Esophagus muscularis mucosa (tissue), 4 donors: ENCODE data around the gene GNA12. TPM values are rescaled to one million over a fixed set of nuclear protein-coding genes. Genes with fewer than 3 reads are reported as not detected.
"Not testable (repeated sequence)": the region's sequence is repeated elsewhere in the genome, so short reads cannot be mapped to it uniquely, and the experiment has no call there.

Experiments
- DNase-seq: peaks from one replicate; pipeline ENCODE4 v3.0.0-alpha.2; 2017; ENCODE audit errors: extremely low spot score
- H3K27ac ChIP-seq, 4 donors: fragments of 200-600 bp; sonication (generic); replicated peaks in 1 of 4; 1 replicate in 3 of 4; 2 replicates in 1 of 4; pipeline ENCODE4 v1.5.1; 2016 to 2019; ENCODE audit warnings: mild to moderate bottlenecking in 1 of 4
- H3K27me3 ChIP-seq, 4 donors: fragments of 200-600 bp; sonication (generic); one replicate each; pipeline versions ENCODE4 v1.5.1 to v1.6.0; 2016 to 2019
- H3K36me3 ChIP-seq, 4 donors: fragments of 200-600 bp; sonication (generic); one replicate each; pipeline ENCODE4 v1.5.1; 2016 to 2019
- H3K4me1 ChIP-seq, 4 donors: fragments of 200-600 bp; sonication (generic); one replicate each; pipeline ENCODE4 v1.5.1; 2016 to 2019
- H3K4me3 ChIP-seq, 4 donors: fragments of 200-600 bp; sonication (generic); 1 replicate in 2 of 4; 2 replicates in 2 of 4; pipeline ENCODE4 v1.5.1; 2016 to 2019; ENCODE audit warnings: mild to moderate bottlenecking in 4 of 4, moderate library complexity in 1 of 4
- H3K9me3 ChIP-seq, 4 donors: fragments of 200-600 bp; sonication (generic); 1 replicate in 3 of 4; 2 replicates in 1 of 4; pipeline ENCODE4 v1.5.1; 2016 to 2019
- EP300 ChIP-seq: sonication (generic); formaldehyde crosslinking; IDR thresholded peaks from one replicate; pipeline ENCODE4 v1.6.1; 2017; ENCODE audit warnings: antibody characterized with exemption
- POLR2A ChIP-seq: fragments of 450-650 bp; IDR thresholded peaks from one replicate; pipeline ENCODE4 v1.6.1; 2017; ENCODE audit warnings: antibody characterized with exemption, moderate library complexity, mild to moderate bottlenecking, low read depth
- POLR2AphosphoS5 ChIP-seq, 2 donors: sonication (generic); formaldehyde crosslinking; IDR thresholded peaks; one replicate each; pipeline ENCODE4 v1.6.1; 2017; ENCODE audit warnings: antibody characterized with exemption in 2 of 2
- WGBS: methylation state at CpG from one replicate; pipeline ENCODE4 v1.1.5; 2018; 5-methylcytosine and 5-hydroxymethylcytosine counted together
- intact Hi-C: fragments of 100-400 bp; cut with DNase I; formaldehyde crosslinking; loops from one replicate; pipeline ENCODE4 v1.15.1; 2023
- total RNA-seq, 4 donors: library from RNA; depleted of rRNA; stranded (reverse); fragments of >200 nt; gene quantifications; one replicate each; pipeline versions ENCODE4 v1.1.0 to v1.2.1, GENCODE V29; 2016
- TF ChIP-seq, protein P1 (sequence below), 3 experiments: fragments of 200-600 bp in 2 of 3; fragments of 450-650 bp in 1 of 3; sonication (generic) in 2 of 3; IDR thresholded peaks; one replicate each; pipeline ENCODE4 v1.5.1; 2017 to 2019; ENCODE audit warnings: antibody characterized with exemption in 3 of 3, mild to moderate bottlenecking in 2 of 3, moderate library complexity in 1 of 3

GNA12 gene
- total RNA-seq, 4 donors from 2014 or later, result 25.3 to 61.8 (median 38.9) TPM

DNA sequence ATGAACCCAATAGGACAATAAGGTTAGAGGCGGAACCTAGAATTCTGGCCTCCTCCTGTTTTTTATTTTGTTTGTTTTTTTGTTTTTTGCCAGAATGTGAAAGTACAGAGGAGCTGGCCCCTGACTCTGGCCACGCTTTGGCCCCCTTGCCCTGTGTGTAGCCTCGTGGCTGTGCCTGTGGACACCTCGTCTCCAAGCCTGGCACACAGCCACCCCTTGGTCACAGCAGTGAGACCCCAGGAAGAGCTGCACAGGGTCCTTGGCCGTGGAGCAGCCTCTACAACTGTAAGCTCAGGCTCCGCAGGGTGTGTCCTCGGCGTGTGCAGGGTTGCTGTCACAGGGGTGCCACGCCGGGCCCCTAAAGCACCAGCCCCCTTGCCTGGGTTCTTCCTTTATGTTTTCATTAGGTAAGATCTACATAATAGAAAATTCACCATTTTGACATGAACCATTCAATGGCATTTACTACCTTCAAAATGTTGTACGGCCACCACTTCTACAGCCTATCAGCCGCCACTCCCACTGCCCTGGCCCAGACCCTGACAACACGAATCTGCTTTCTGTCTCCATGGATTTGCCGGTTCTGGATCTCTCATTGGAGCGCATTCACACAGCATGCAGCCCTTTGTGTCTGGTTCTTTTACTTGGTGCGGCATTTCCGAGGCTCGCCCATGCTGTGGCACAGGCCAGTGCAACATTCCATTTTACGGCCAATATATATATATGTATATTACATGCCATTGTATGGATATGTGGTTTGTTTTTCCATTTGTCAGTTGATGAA, 105.2 kb downstream of the GNA12 start:
- H3K27me3 ChIP-seq, result no peaks in the 10 kb centered on the region
- WGBS, result 93% methylated on average over 17 of the region's 19 CpGs
- peak overlapping the region in 3 of 4 donors; percentile 66 to 75 (median 71) for H3K27ac ChIP-seq
- intact Hi-C loops, result no loop called here
- no peaks in the 10 kb centered on the region for H3K36me3 ChIP-seq
- TF ChIP-seq, protein P1, sequence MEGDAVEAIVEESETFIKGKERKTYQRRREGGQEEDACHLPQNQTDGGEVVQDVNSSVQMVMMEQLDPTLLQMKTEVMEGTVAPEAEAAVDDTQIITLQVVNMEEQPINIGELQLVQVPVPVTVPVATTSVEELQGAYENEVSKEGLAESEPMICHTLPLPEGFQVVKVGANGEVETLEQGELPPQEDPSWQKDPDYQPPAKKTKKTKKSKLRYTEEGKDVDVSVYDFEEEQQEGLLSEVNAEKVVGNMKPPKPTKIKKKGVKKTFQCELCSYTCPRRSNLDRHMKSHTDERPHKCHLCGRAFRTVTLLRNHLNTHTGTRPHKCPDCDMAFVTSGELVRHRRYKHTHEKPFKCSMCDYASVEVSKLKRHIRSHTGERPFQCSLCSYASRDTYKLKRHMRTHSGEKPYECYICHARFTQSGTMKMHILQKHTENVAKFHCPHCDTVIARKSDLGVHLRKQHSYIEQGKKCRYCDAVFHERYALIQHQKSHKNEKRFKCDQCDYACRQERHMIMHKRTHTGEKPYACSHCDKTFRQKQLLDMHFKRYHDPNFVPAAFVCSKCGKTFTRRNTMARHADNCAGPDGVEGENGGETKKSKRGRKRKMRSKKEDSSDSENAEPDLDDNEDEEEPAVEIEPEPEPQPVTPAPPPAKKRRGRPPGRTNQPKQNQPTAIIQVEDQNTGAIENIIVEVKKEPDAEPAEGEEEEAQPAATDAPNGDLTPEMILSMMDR (IDR thresholded peaks at IDR 0.05), result no peak
- TF ChIP-seq POLR2AphosphoS5 (IDR thresholded peaks at IDR 0.05), result no peak
- TF ChIP-seq EP300, result no peak
- TF ChIP-seq POLR2A, result no peak
- no peak for DNase-seq
- H3K4me3 ChIP-seq, result no peak overlapping the region
- H3K4me1 ChIP-seq, result peaks cover 22 to 30% (median 28%) of the 10 kb centered on the region in 4 donors
- H3K9me3 ChIP-seq, result no peaks in the 10 kb centered on the region

DNA sequence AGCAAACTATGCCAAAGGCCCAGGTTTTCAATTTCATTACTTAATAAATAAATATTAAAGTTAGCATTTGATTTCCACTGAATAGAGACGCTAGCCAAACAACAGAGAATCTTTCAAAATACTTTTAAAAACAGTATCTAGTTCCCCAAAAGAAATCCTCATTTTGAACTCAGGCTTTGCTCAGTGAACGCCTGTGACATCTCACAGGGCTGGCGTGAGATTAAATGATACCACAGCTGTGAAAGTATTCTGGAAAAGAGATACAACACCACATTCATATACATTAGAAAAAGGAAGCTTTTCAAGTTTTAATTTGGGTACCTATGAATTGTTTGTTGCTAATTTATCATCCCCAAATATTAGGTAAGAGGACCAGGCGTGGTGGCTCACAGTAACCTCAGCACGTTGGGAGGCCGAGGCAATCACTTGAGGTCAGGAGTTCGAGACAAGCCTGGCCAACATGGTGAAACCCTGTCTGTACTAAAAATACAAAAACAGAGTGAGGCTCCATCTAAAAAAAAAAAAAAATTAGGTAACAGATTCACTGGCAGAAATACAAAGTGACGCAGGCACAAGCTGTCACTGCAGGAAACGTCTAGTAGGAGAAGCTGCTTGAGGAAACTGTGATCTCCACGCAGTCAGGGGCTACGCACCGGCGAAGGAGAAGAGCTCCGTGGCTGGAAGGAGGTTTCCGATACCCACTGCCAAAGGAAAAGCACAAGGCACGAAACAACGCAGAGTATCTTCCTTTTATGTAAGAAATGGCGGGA, 106.2 kb downstream of the GNA12 start:
- intact Hi-C loops, result no loop called here
- DNase-seq, result no peak
- TF ChIP-seq EP300 (no peak), POLR2AphosphoS5 (IDR thresholded peaks at IDR 0.05) (peak; percentile 64 to 76)
- TF ChIP-seq, protein P1 (IDR thresholded peaks at IDR 0.05), result no peak
- H3K4me3 ChIP-seq, result peak overlapping the region in 1 of 4 donors; percentile 11
- no peaks in the 10 kb centered on the region for H3K27me3 ChIP-seq
- peak overlapping the region; percentile 40 to 75 (median 68) for H3K27ac ChIP-seq
- H3K4me1 ChIP-seq, result peaks cover 28 to 39% (median 34%) of the 10 kb centered on the region in 4 donors
- H3K9me3 ChIP-seq, result no peaks in the 10 kb centered on the region
- WGBS, result 44% methylated on average over 18 of the region's 18 CpGs
- H3K36me3 ChIP-seq, result no peaks in the 10 kb centered on the region

DNA sequence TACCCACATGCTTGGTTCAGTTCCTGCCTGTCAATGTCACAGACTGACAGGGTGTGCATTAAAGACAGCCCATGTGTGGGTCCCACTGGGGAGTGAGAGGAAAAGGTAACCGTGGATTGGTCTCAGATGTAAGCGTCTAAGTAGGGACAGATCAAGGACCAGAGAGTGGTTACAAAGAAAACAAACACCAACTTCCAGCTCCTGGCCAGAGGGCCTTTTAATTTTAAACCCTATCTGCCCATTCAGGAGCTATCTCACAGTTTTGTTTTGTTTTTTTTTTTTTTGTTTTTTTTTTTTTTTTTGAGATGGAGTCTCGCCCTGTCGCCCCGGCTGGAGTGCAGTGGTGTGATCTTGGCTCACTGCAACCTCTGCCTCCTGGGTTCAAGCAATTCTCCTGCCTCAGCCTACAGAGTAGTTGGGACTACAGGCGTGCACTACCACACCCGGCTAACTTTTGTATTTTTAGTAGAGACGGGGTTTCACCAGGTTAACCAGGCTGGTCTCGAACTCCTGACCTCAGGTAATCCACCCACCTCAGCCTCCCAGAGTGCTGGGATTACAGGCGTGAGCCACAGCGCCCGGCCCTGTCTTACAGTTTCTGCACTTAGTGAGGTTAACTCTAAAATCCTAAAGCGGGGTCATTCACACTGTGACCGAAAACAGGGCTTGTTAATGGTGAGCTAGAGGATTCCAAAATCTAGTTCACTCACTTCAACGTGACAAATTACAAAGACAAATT, 106.9 kb downstream of the GNA12 start:
- H3K4me3 ChIP-seq, H3K36me3 ChIP-seq, intact Hi-C loops, H3K27me3 ChIP-seq, H3K9me3 ChIP-seq, DNase-seq: not testable (repeated sequence)
- H3K27ac ChIP-seq, result peak overlapping the region; percentile 40 to 75 (median 68)
- peaks cover 28 to 41% (median 37%) of the 10 kb centered on the region in 4 donors for H3K4me1 ChIP-seq
- WGBS, result 95% methylated on average over 12 of the region's 15 CpGs

DNA sequence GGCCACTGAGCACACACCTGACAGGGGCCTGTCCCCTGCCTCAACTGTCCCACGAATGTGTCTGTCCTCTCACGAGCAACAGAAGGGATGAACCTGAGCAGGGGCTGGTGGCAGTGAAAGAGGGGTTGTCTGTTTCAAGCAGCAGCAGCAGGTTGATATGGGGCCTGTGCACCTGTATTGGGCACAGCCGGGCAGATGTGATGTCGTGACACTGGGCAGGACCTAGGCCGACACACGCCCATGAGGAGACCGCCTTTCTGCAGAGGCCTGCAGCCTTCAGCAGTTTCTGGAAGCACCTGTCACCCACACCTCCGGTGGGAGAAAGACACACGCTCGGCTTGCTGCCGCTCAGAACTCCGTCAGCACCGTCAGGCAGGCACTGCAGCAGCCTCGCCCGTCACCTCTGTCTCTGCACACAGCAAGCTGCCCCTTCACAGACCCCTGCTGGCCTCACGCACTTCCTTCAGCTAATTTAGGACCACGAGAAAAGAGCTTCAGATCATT, 107.6 kb downstream of the GNA12 start:
- 100% methylated on average over 6 of the region's 17 CpGs for whole genome bisulfite sequencing
- H3K36me3 ChIP-seq, result peaks cover 0 to 3% (median 0%) of the 10 kb centered on the region in 4 donors
- H3K9me3 ChIP-seq, result no peaks in the 10 kb centered on the region
- peaks cover 28 to 41% (median 37%) of the 10 kb centered on the region in 4 donors for H3K4me1 ChIP-seq
- H3K27ac ChIP-seq, result peak overlapping the region in 1 of 4 donors; percentile 20
- intact Hi-C loops, result no loop called here
- no peak overlapping the region for H3K4me3 ChIP-seq
- no peaks in the 10 kb centered on the region for H3K27me3 ChIP-seq
- no peak for DNase-seq
- TF ChIP-seq, protein P1 (IDR thresholded peaks at IDR 0.05), result no peak
- no peak for TF ChIP-seq EP300
- no peak for TF ChIP-seq POLR2AphosphoS5 (IDR thresholded peaks at IDR 0.05)
- TF ChIP-seq POLR2A, result no peak
